Astrocyte of the spinal cord (primary cell): Measurements from ENCODE around the gene CCDC88C.
"Not testable (repeated sequence)": the region's sequence is repeated elsewhere in the genome, so short reads cannot be mapped to it uniquely, and the experiment has no call there.

Experiments used
- DNase-seq: peaks from one replicate; pipeline ENCODE4 v3.0.0; 2011; ENCODE audit warnings: low read depth, low spot score
- H3K4me3 ChIP-seq: 2 replicates; pipeline ENCODE4 v1.5.1; 2011; ENCODE audit warnings: low read depth, mild to moderate bottlenecking, low read length, moderate library complexity
- CTCF ChIP-seq: IDR thresholded peaks from 2 replicates; pipeline ENCODE4 v1.5.1; 2012; ENCODE audit warnings: low read depth, mild to moderate bottlenecking, low read length, inconsistent platforms
- in situ Hi-C: cut with HindIII; loops from 2 replicates; pipeline ENCODE4 v1.10.0; 2017; ENCODE audit warnings: low sequenced_read_pairs

Gene CCDC88C

GRCh38 chr14:91231446-91231845 is 186.2 kb downstream of the CCDC88C start:
- H3K4me3 ChIP-seq, result no peak overlapping the region
- in situ Hi-C loops, result no loop called here
- DNase-seq, result no peak
- TF ChIP-seq CTCF, result no peak

DNA sequence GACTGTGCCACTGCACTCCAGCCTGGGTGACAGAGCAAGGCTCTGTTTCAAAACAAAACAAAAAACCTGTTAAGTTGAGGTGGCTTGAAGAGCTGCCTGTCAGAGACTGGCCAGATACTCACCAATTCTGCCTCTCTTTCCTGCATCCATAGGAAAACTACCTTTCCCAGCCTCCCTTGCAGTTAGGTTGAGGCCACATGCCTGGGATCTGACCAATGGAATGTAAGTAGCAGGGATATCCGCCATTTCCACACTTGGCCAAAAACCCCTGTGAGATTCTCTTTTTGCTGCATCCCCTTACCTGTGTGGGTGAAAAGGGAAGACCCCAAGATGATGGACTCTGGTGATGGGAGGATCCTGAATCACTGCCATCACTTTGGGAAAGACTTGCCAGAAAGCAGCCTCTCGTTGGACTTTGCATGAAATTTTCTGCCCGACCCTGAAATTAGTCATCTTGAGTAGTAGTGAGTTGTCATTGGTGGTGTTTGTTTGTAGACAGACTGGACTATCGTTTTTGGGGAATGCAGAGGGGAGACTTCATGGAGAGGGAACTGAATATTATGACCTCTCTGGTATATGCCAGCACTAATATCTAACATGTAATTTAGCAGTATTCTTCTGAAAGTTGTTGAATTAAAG is 187.1 kb downstream of the CCDC88C start:
- TF ChIP-seq CTCF, result no peak
- DNase-seq, result peak; percentile 53
- in situ Hi-C loops, result no loop called here
- no peak overlapping the region for H3K4me3 ChIP-seq

DNA sequence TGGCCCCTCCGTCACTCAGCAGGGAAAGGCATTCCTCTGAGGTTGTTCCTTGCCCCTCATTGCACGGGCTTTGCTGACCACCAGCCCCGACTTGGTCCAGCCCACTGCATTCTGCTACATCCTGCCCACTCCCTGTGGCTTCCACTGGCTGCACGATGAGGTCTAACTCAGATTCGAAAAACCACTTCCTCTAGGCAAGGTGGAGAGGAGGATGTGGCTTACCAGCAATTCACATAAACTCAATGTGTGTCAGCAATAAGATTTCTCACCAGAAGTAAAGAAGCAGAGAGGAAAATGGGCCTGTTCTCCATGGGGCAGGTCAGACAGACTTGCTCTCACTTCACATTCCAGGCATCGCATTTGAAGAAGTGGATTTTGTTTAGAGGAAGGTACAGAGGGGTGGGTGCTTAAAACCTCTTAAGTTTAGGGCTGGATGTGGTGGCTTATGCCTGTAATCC is 187.8 kb downstream of the CCDC88C start:
- no peak for TF ChIP-seq CTCF
- peak; percentile 87 for DNase-seq
- in situ Hi-C loops, result no loop called here
- H3K4me3 ChIP-seq, result no peak overlapping the region

GRCh38 chr14:91229005-91229382 is 188.6 kb downstream of the CCDC88C start:
- in situ Hi-C loops, result no loop called here
- no peak for DNase-seq
- no peak for TF ChIP-seq CTCF
- no peak overlapping the region for H3K4me3 ChIP-seq

- in situ Hi-C loops, result no loop called here
- no peak overlapping the region for H3K4me3 ChIP-seq
- TF ChIP-seq CTCF, result no peak
- DNase-seq, result peak; percentile 74
These were observed 189.3 kb downstream of the CCDC88C start for GRCh38 chr14:91228112-91229004.

DNA sequence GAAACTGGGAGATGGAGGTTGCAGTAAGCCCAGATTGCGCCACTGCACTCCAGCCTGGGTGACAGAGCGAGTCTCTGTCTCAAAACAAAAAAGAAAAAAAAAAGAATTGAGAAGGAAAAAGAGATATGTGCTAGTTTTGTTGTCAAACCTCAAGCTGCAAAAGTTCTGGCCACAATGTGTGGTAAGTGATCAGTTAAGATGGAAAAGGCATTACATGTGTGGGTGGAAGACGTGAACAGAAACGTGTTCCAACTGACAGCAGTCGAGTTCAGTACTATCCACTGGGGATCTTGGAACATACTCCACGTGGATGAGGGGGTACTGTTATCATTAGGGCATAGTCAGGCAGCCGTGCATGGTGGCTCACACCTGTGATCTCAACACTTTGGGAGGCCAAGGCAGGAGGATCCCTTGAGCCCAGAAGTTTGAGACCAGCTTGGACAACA is 190.4 kb downstream of the CCDC88C start:
- TF ChIP-seq CTCF, result no peak
- H3K4me3 ChIP-seq, result no peak overlapping the region
- DNase-seq, result no peak
- in situ Hi-C loops, result no loop called here

- in situ Hi-C loops, DNase-seq, H3K4me3 ChIP-seq: not testable (repeated sequence)
These were observed 191.3 kb downstream of the CCDC88C start for GRCh38 chr14:91226360-91226759.
